Activated CD8-positive, alpha-beta T cell treated with anti-CD3 and anti-CD28 coated beads for 36 hours (primary cell): ENCODE measurements around the gene GNAZ. TPM values are rescaled to one million over a fixed set of nuclear protein-coding genes. Genes with fewer than 3 reads are reported as not detected.

ENCODE experiments used
- ATAC-seq: fragments of 200-7000 bp; cut with Tn5 transposase; one replicate; pipeline ENCODE4 v1.10.0; 2021; ENCODE audit warnings: mild to moderate bottlenecking, moderate library complexity
- CTCF ChIA-PET: fragments of 350-600 bp; sonication (Branson Sonifier 250); formaldehyde crosslinking; loops from one replicate; lab custom pipeline; 2021; ENCODE audit warnings: antibody characterized with exemption; lab: Charles Lee
- POLR2A ChIA-PET: fragments of 350-600 bp; sonication (Branson Sonifier 250); formaldehyde crosslinking; loops from one replicate; lab custom pipeline; 2021; ENCODE audit warnings: antibody characterized with exemption; lab: Charles Lee
- DNase-seq: peaks from one replicate; pipeline ENCODE4 v3.0.0-alpha.2; 2020
- H3K27ac Mint-ChIP-seq: one replicate; pipeline ENCODE4 v1.8.0; 2021; ENCODE audit warnings: mild to moderate bottlenecking, mixed read lengths
- H3K27me3 Mint-ChIP-seq: one replicate; pipeline ENCODE4 v1.8.0; 2021; ENCODE audit warnings: mixed read lengths
- H3K36me3 Mint-ChIP-seq: one replicate; pipeline ENCODE4 v1.8.0; 2021; ENCODE audit warnings: low read depth, mixed read lengths
- H3K4me1 Mint-ChIP-seq: one replicate; pipeline ENCODE4 v1.8.0; 2021; ENCODE audit warnings: low read depth, mixed read lengths
- H3K4me3 Mint-ChIP-seq: one replicate; pipeline ENCODE4 v1.8.0; 2021; ENCODE audit warnings: mild to moderate bottlenecking, moderate library complexity, mixed read lengths
- H3K9me3 Mint-ChIP-seq: one replicate; pipeline ENCODE4 v1.8.0; 2021; ENCODE audit warnings: mixed read lengths
- CTCF ChIP-seq: fragments of 200-600 bp; IDR thresholded peaks from one replicate; pipeline ENCODE4 v1.8.0; 2022; ENCODE audit warnings: antibody characterized with exemption, mild to moderate bottlenecking
- intact Hi-C: fragments of 100-400 bp; cut with micrococcal nuclease; formaldehyde crosslinking; loops from one replicate; pipeline ENCODE4 v1.10.0; 2022
- total RNA-seq, 2 experiments: library from RNA; stranded (reverse); gene quantifications; one replicate each; pipeline ENCODE4 v1.2.3, GENCODE V29; 2021

GNAZ gene
- total RNA-seq, 2 experiments from 2014 or later, result 0.50 to 0.56 TPM

GRCh38 chr22:23128269-23129108, 58.2 kb downstream of the GNAZ start:
- ChIA-PET POLR2A (no interaction called here), CTCF (interaction anchor here (0.6 to 10.8 kb wide), 17 partner anchors 9 to 319 kb away, joined by 3 to 274 read pairs (median 4); partner anchors contain the start of genes GNAZ and RAB36)
- Mint-ChIP-seq H3K27ac (no peak overlapping the region), H3K4me1 (no peaks in the 10 kb centered on the region), H3K4me3 (no peak overlapping the region), H3K27me3 (no peaks in the 10 kb centered on the region), H3K36me3 (no peaks in the 10 kb centered on the region), H3K9me3 (no peaks in the 10 kb centered on the region)
- ATAC-seq, result peak; percentile 93
- peak; percentile 80 for DNase-seq
- intact Hi-C loops, result loop anchor here (1.0 kb wide), 1 partner anchor 169 kb away; no protein-coding TSS in a partner anchor
- peak; percentile 76 for TF ChIP-seq CTCF

- no peak overlapping the region for H3K4me3 Mint-ChIP-seq
- POLR2A ChIA-PET, result no interaction called here
- intact Hi-C loops, result no loop called here
- CTCF ChIA-PET, result interaction anchor here (1.2 to 10.8 kb wide), 6 partner anchors 9 to 319 kb away, joined by 3 to 274 read pairs (median 4); partner anchors contain the start of gene RAB36
- H3K27me3 Mint-ChIP-seq, result no peaks in the 10 kb centered on the region
- TF ChIP-seq CTCF, result no peak
- H3K4me1 Mint-ChIP-seq, result no peaks in the 10 kb centered on the region
- no peak overlapping the region for H3K27ac Mint-ChIP-seq
- DNase-seq (no peak), ATAC-seq (no peak)
- H3K9me3 Mint-ChIP-seq, result no peaks in the 10 kb centered on the region
- H3K36me3 Mint-ChIP-seq, result no peaks in the 10 kb centered on the region
Measured at GRCh38 chr22:23129149-23129548, 58.8 kb downstream of the GNAZ start.

GRCh38 chr22:23130697-23131096, 60.4 kb downstream of the GNAZ start:
- ATAC-seq, result no peak
- Mint-ChIP-seq H3K27me3 (no peaks in the 10 kb centered on the region), H3K4me3 (no peak overlapping the region), H3K9me3 (no peaks in the 10 kb centered on the region), H3K36me3 (no peaks in the 10 kb centered on the region), H3K4me1 (peaks cover 1% of the 10 kb centered on the region), H3K27ac (no peak overlapping the region)
- POLR2A ChIA-PET, result no interaction called here
- DNase-seq, result no peak
- intact Hi-C loops, result no loop called here
- TF ChIP-seq CTCF, result no peak
- CTCF ChIA-PET, result interaction anchor here (10.8 kb wide), 1 partner anchor 173 kb away, joined by 274 read pairs; no protein-coding TSS in a partner anchor

GRCh38 chr22:23131931-23132330, 61.6 kb downstream of the GNAZ start:
- POLR2A ChIA-PET, result interaction anchor here (0.7 kb wide), 1 partner anchor 11 kb away, joined by 3 read pairs; no protein-coding TSS in a partner anchor
- ATAC-seq (no peak), DNase-seq (no peak)
- H3K27me3 Mint-ChIP-seq, result no peaks in the 10 kb centered on the region
- intact Hi-C loops, result no loop called here
- no peaks in the 10 kb centered on the region for H3K36me3 Mint-ChIP-seq
- no peaks in the 10 kb centered on the region for H3K9me3 Mint-ChIP-seq
- no peak overlapping the region for H3K27ac Mint-ChIP-seq
- peaks cover 12% of the 10 kb centered on the region for H3K4me1 Mint-ChIP-seq
- CTCF ChIA-PET, result interaction anchor here (1.0 to 10.8 kb wide), 4 partner anchors 10 to 284 kb away, joined by 3 to 274 read pairs (median 3); no protein-coding TSS in a partner anchor
- no peak overlapping the region for H3K4me3 Mint-ChIP-seq
- no peak for TF ChIP-seq CTCF
